SK-N-SH (cell line): ENCODE measurements around the gene RTN4RL1. TPM values are rescaled to one million over a fixed set of nuclear protein-coding genes. Genes with fewer than 3 reads are reported as not detected.

Source experiments
- CTCF ChIA-PET: fragments of 300-600, 350-600 bp; formaldehyde crosslinking; extraction: SDS; loops from one replicate; lab custom pipeline; 2021; lab: Yijun Ruan, JAX
- POLR2A ChIA-PET: fragments of 350-600 bp; sonication (Branson Sonifier 250); formaldehyde crosslinking; extraction: SDS; loops from one replicate; lab custom pipeline; 2020; ENCODE audit warnings: antibody characterized with exemption, inconsistent platforms; lab: Yijun Ruan, JAX
- DNase-seq: peaks from one replicate; pipeline ENCODE4 v3.0.0; 2012
- H2AFZ ChIP-seq: fragments of 200-600 bp; sonication (generic); 2 replicates; pipeline ENCODE4 v1.8.1; 2016; ENCODE audit warnings: antibody characterized with exemption, mild to moderate bottlenecking, low read depth
- H3F3A ChIP-seq: fragments of 200-600 bp; sonication (generic); replicated peaks from 2 replicates; pipeline ENCODE3; 2016; ENCODE audit warnings: antibody characterized with exemption, mild to moderate bottlenecking; ENCODE audit not compliant: insufficient read depth
- H3K27ac ChIP-seq, 2 experiments: fragments of 200-500 bp in 1 of 2; fragments of 200-600 bp in 1 of 2; sonication (Bioruptor generic) in 1 of 2; sonication (generic), shearing (Covaris generic) in 1 of 2; 2 replicates each; pipeline versions ENCODE4 v1.5.1 to v1.6.1; 2014 to 2016; ENCODE audit warnings: low read depth in 2 of 2, inconsistent platforms in 1 of 2, low read length in 1 of 2, mild to moderate bottlenecking in 1 of 2, mixed read lengths in 1 of 2
- H3K27me3 ChIP-seq: fragments of 200-600 bp; sonication (generic), shearing (Covaris generic); 2 replicates; pipeline ENCODE4 v1.6.1; 2016; ENCODE audit warnings: mixed run types; ENCODE audit not compliant: insufficient read depth
- H3K36me3 ChIP-seq, 2 experiments: fragments of 200-500 bp in 1 of 2; fragments of 200-600 bp in 1 of 2; sonication (Bioruptor generic) in 1 of 2; sonication (generic) in 1 of 2; replicated peaks in 1 of 2; 2 replicates each; pipeline versions ENCODE3 to v1.5.1; 2014 to 2016; ENCODE audit warnings: low read length in 1 of 2, mild to moderate bottlenecking in 1 of 2; ENCODE audit not compliant: insufficient read depth in 2 of 2, control insufficient read depth in 1 of 2
- H3K4me1 ChIP-seq, 2 experiments: fragments of 200-500 bp in 1 of 2; fragments of 200-600 bp in 1 of 2; sonication (Bioruptor generic) in 1 of 2; sonication (generic), shearing (Covaris generic) in 1 of 2; 2 replicates each; pipeline versions ENCODE4 v1.5.1 to v1.6.1; 2014 to 2016; ENCODE audit warnings: low read depth in 1 of 2, low read length in 1 of 2, mixed run types in 1 of 2; ENCODE audit not compliant: insufficient read depth in 2 of 2, control insufficient read depth in 1 of 2
- H3K4me2 ChIP-seq: fragments of 200-600 bp; sonication (generic), shearing (Covaris generic); 2 replicates; pipeline ENCODE4 v1.6.1; 2017; ENCODE audit warnings: mixed run types
- H3K4me3 ChIP-seq, 2 experiments: fragments of 200-500 bp in 1 of 2; fragments of 200-600 bp in 1 of 2; sonication (Bioruptor generic) in 1 of 2; sonication (generic), shearing (Covaris generic) in 1 of 2; 2 replicates each; pipeline versions ENCODE4 v1.5.1 to v1.8.1; 2014 to 2016; ENCODE audit warnings: low read depth in 2 of 2, inconsistent platforms in 1 of 2, low read length in 1 of 2, mild to moderate bottlenecking in 1 of 2, mixed read lengths in 1 of 2, moderate library complexity in 1 of 2
- H3K79me2 ChIP-seq: fragments of 200-600 bp; sonication (generic); 2 replicates; pipeline ENCODE4 v1.8.1; 2017; ENCODE audit warnings: mild to moderate bottlenecking; ENCODE audit not compliant: insufficient read depth
- H3K9ac ChIP-seq: fragments of 200-600 bp; sonication (generic); 2 replicates; pipeline ENCODE4 v1.6.1; 2017; ENCODE audit warnings: mixed run types
- H3K9me2 ChIP-seq: fragments of 200-600 bp; sonication (generic); 2 replicates; pipeline ENCODE4 v1.6.1; 2017; ENCODE audit warnings: mixed run types
- H3K9me3 ChIP-seq: fragments of 200-600 bp; sonication (generic); 2 replicates; pipeline ENCODE4 v1.6.1; 2017; ENCODE audit warnings: mixed run types, mild to moderate bottlenecking, moderate library complexity
- H4K20me1 ChIP-seq: fragments of 200-600 bp; sonication (generic); 2 replicates; pipeline ENCODE4 v1.6.1; 2017; ENCODE audit warnings: mild to moderate bottlenecking, mixed run types; ENCODE audit not compliant: insufficient read depth
- CHD2 ChIP-seq: fragments of 150-350 bp; IDR thresholded peaks from 2 replicates; pipeline ENCODE4 v1.6.1; 2018; ENCODE audit warnings: low read length; ENCODE audit not compliant: partially characterized antibody
- ELF1 ChIP-seq: IDR thresholded peaks from 2 replicates; pipeline ENCODE4 v1.4.0; 2012
- IRF3 ChIP-seq: fragments of 150-350 bp; IDR thresholded peaks from 2 replicates; pipeline ENCODE4 v1.6.1; 2016; ENCODE audit warnings: mild to moderate bottlenecking, low read depth, low read length
- RAD21 ChIP-seq: IDR thresholded peaks from 2 replicates; pipeline ENCODE4 v1.6.1; 2012; ENCODE audit warnings: mild to moderate bottlenecking, low read length
- SIN3A ChIP-seq: IDR thresholded peaks from 2 replicates; pipeline ENCODE4 v1.6.1; 2012; ENCODE audit warnings: low read depth, mild to moderate bottlenecking, low read length, moderate library complexity, borderline replicate concordance
- ZBTB33 ChIP-seq: IDR thresholded peaks from 2 replicates; pipeline ENCODE4 v1.4.0; 2012; ENCODE audit warnings: low read depth, borderline replicate concordance
- WGBS: methylation state at CpG from one replicate; pipeline ENCODE4 v1.1.6; 2017; ENCODE audit warnings: low lambda C conversion rate; 5-methylcytosine and 5-hydroxymethylcytosine counted together
- polyA plus RNA-seq, 3 experiments: library from polyadenylated mRNA; depleted of rRNA; stranded (reverse); fragments of >200 nt; gene quantifications; 2 replicates each; pipeline ENCODE4 v1.2.3, GENCODE V29; 2012
- TF ChIP-seq, protein P1 (sequence below): IDR thresholded peaks from 2 replicates; pipeline ENCODE4 v1.6.1; 2012; ENCODE audit warnings: mild to moderate bottlenecking, low read depth, low read length, moderate library complexity

RTN4RL1 gene
- polyA plus RNA-seq, 1 of the 3 experiments (the other 2 are of a cell fraction): 0.07 TPM

GRCh38 chr17:1941272-1942065, 83.7 kb downstream of the RTN4RL1 start:
- POLR2A ChIA-PET: no interaction called here
- no peaks in the 10 kb centered on the region for H3K27me3 ChIP-seq
- H4K20me1 ChIP-seq: no peaks in the 10 kb centered on the region
- H3K4me2 ChIP-seq: no peak overlapping the region
- no peak overlapping the region for H2AFZ ChIP-seq
- H3K4me3 ChIP-seq: no peak overlapping the region
- TF ChIP-seq, protein P1, sequence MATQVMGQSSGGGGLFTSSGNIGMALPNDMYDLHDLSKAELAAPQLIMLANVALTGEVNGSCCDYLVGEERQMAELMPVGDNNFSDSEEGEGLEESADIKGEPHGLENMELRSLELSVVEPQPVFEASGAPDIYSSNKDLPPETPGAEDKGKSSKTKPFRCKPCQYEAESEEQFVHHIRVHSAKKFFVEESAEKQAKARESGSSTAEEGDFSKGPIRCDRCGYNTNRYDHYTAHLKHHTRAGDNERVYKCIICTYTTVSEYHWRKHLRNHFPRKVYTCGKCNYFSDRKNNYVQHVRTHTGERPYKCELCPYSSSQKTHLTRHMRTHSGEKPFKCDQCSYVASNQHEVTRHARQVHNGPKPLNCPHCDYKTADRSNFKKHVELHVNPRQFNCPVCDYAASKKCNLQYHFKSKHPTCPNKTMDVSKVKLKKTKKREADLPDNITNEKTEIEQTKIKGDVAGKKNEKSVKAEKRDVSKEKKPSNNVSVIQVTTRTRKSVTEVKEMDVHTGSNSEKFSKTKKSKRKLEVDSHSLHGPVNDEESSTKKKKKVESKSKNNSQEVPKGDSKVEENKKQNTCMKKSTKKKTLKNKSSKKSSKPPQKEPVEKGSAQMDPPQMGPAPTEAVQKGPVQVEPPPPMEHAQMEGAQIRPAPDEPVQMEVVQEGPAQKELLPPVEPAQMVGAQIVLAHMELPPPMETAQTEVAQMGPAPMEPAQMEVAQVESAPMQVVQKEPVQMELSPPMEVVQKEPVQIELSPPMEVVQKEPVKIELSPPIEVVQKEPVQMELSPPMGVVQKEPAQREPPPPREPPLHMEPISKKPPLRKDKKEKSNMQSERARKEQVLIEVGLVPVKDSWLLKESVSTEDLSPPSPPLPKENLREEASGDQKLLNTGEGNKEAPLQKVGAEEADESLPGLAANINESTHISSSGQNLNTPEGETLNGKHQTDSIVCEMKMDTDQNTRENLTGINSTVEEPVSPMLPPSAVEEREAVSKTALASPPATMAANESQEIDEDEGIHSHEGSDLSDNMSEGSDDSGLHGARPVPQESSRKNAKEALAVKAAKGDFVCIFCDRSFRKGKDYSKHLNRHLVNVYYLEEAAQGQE: no peak
- TF ChIP-seq ZBTB33: no peak
- no peak for TF ChIP-seq ELF1
- TF ChIP-seq RAD21: no peak
- no peak for TF ChIP-seq CHD2
- no peak for TF ChIP-seq SIN3A
- no peak for TF ChIP-seq IRF3
- peaks cover 0 to 27% of the 10 kb centered on the region in 2 experiments; a peak in 1 of 4 replicates for H3K4me1 ChIP-seq
- H3F3A ChIP-seq: no peaks in the 10 kb centered on the region
- no peaks in the 10 kb centered on the region for H3K9me2 ChIP-seq
- no peak overlapping the region for H3K27ac ChIP-seq
- no peaks in the 10 kb centered on the region for H3K36me3 ChIP-seq
- no peaks in the 10 kb centered on the region for H3K79me2 ChIP-seq
- no peak overlapping the region for H3K9ac ChIP-seq
- DNase-seq: no peak
- 76% methylated on average over 4 of the region's 23 CpGs for WGBS
- H3K9me3 ChIP-seq: no peaks in the 10 kb centered on the region
- CTCF ChIA-PET: interaction anchor here (0.6 to 3.8 kb wide), 4 partner anchors 33 to 85 kb away, joined by 3 to 12 read pairs (median 3); no protein-coding TSS in a partner anchor

GRCh38 chr17:1940810-1941185, 84.3 kb downstream of the RTN4RL1 start:
- 83% methylated on average over 3 of the region's 10 CpGs for WGBS
- Histone ChIP-seq H3K4me3 (no peak overlapping the region), H3K4me2 (no peak overlapping the region), H3K36me3 (no peaks in the 10 kb centered on the region), H3F3A (no peaks in the 10 kb centered on the region), H3K4me1 (peaks cover 0 to 27% of the 10 kb centered on the region in 2 experiments; a peak in 1 of 4 replicates), H2AFZ (no peak overlapping the region), H3K9me2 (no peaks in the 10 kb centered on the region), H3K27ac (no peak overlapping the region), H4K20me1 (no peaks in the 10 kb centered on the region), H3K9me3 (no peaks in the 10 kb centered on the region), H3K79me2 (no peaks in the 10 kb centered on the region), H3K9ac (no peak overlapping the region), H3K27me3 (no peaks in the 10 kb centered on the region)
- no peak for TF ChIP-seq ELF1
- ChIA-PET POLR2A (no interaction called here), CTCF (interaction anchor here (0.7 to 3.8 kb wide), 5 partner anchors 32 to 86 kb away, joined by 3 to 12 read pairs (median 3); partner anchors contain the start of gene RTN4RL1)
- DNase-seq: no peak
